GM13976 (cell line): ENCODE results near the gene RGS7.
"Not testable (repeated sequence)": the region's sequence is repeated elsewhere in the genome, so short reads cannot be mapped to it uniquely, and the experiment has no call there.

ENCODE experiments used
- DNase-seq: peaks from one replicate; pipeline ENCODE4 v3.0.0; 2012; ENCODE audit warnings: low spot score
- in situ Hi-C: fragments of 300-500 bp; cut with MboI; formaldehyde crosslinking; loops from one replicate; pipeline ENCODE4 v1.12.0; 2022; ENCODE audit warnings: low sequenced_read_pairs, mixed read lengths, inconsistent platforms; ENCODE audit not compliant: unreplicated experiment
- TF ChIP-seq, protein P1 (sequence below): IDR thresholded peaks from 2 replicates; pipeline ENCODE4 v1.5.1; 2012; ENCODE audit warnings: borderline replicate concordance, mild to moderate bottlenecking; ENCODE audit not compliant: insufficient read depth; ENCODE audit errors: extremely low read depth, missing control alignments, control extremely low read depth

Gene RGS7

DNA sequence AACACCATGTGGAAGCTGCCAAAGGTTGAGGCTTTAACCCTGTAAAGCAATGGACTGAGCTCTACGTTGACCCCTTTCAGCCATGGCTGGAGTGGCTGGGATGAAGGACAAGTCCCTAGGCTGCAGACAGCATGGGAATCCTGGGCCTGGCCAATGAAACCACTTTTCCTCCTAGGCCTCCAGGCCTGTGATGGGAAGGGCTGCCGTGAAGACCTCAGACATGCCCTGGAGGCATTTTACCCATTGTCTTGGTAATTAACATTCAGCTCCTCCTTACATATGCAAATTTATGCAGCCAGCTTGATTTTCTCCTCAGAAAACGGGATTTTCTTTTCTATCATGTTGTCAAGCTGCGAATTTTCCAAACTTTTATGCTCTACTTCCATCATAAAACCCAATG is 214.5 kb downstream of the RGS7 start:
- TF ChIP-seq, protein P1, sequence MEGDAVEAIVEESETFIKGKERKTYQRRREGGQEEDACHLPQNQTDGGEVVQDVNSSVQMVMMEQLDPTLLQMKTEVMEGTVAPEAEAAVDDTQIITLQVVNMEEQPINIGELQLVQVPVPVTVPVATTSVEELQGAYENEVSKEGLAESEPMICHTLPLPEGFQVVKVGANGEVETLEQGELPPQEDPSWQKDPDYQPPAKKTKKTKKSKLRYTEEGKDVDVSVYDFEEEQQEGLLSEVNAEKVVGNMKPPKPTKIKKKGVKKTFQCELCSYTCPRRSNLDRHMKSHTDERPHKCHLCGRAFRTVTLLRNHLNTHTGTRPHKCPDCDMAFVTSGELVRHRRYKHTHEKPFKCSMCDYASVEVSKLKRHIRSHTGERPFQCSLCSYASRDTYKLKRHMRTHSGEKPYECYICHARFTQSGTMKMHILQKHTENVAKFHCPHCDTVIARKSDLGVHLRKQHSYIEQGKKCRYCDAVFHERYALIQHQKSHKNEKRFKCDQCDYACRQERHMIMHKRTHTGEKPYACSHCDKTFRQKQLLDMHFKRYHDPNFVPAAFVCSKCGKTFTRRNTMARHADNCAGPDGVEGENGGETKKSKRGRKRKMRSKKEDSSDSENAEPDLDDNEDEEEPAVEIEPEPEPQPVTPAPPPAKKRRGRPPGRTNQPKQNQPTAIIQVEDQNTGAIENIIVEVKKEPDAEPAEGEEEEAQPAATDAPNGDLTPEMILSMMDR, result no peak
- in situ Hi-C loops, result no loop called here
- DNase-seq, result no peak

DNA sequence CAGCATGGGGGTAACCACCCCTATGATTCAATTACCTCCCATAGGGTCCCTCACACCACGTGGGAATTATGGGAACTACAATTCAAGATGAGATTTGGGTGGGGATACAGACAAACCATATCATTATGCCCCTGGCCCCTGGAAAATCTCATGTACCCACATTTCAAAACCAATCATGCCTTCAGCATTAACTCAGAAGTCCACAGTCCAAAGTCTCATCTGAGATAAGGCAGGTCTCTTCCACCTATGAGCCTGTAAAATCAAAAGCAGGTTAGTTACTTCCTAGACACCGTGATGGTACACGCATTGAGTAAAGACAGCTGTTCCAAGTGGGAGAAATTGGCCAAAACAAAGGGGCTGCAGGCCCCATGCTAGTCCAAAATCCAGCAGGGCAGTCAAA is 215.4 kb downstream of the RGS7 start:
- DNase-seq, in situ Hi-C loops: not testable (repeated sequence)

DNA sequence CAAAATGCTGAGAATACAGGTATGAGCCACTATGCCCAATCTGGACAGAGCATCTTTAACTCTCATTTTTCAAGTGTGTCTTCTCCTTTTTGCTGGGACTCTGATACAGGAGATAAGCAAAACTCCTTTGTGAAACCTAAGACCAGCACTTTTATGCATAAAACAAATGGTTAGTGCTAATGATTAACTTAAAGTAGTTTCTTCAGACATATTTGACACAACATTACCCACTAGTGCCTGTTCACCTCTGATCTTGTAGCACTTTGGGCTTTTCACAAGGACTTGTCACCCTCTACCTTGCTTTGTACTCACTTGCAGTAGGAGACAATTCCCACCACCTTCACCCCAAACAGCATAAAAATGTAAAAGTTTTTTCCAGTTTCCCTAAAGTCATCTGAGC is 216.3 kb downstream of the RGS7 start:
- DNase-seq, result no peak
- TF ChIP-seq, protein P1, result no peak
- in situ Hi-C loops, result no loop called here

DNA sequence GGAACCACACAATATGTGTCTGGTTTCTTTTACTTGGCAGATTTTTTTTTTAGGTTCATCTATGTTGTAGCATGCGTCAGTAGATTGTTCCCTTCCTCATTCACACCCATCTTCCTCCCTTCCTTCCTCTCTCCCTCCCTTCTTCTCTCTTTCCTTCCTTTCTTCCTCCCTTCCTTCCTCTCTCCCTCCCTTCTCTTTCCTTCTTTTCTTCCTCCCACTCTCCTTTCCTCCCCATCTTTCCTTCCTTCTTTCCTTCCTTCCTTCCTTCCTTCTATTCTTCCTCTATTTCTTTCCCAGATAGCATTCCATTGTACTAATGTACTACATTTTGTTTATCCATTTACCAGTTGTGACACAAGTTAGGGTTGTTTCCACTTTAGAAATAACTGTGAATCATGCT is 218.0 kb downstream of the RGS7 start:
- TF ChIP-seq, protein P1, result no peak
- no peak for DNase-seq
- in situ Hi-C loops, result no loop called here

DNA sequence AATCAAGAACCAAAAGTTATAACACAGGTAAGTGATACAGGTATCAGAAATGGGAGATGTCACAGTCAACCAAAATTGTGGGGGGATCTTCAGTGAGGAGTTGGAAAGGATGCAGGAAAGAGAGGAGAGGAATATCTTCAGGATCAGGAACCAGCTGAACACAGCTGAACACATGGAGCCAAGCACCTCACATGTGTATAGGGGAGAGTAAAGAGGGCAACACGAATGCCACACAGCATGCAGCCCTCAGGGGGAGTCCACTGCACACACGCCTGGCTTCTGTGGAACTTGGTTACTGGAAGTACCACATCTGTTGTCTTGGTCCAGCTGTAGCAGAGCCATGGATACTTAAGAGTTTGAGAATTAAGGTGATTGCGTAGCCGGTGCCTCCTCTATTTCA is 218.8 kb downstream of the RGS7 start:
- TF ChIP-seq, protein P1, result no peak
- in situ Hi-C loops, result no loop called here
- no peak for DNase-seq

DNA sequence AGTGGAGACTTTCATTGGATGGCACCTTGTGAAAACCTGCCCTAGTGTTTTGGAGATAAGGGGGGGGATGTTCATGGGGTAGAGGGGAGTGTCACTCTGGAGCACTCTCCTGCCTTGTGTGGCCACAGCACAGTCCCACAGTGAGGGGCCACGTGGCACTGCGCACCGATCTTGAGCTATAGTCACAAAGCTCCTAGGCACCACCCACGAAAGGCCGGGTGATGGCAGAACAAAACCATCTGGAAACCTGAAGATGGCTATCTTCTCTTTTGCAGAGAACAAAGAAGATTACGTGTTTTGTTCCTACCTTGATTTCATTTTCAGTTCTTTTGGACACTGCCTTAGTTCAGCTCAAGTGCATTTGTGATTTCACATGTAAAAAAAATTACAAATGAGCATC is 220.6 kb downstream of the RGS7 start:
- TF ChIP-seq, protein P1, result no peak
- in situ Hi-C loops, result no loop called here
- DNase-seq, result no peak

DNA sequence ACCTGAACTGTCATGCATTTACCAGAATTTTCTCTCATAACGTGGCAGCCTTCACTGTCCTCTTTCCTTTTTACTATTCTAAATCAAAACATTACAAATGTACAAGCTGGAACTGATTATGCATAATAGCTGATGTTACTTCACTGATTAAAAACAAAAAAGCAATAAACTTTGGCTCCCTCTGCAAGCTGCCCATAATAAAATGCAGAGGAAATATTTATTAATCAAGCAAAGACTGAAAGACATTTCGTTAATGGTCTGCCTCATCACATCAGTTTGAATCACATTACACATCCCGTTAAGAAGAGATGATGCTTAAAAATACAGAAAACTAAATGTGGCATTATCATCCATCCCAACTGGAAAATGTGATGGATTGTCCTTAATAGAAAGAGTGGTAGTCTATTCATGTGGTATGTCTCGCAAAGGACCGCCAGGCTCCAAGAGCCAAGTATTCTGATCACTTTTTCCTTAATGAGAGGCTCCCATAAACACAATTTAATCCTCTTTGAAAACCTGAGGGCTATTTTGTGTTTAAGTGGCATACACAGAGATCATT is 225.3 kb downstream of the RGS7 start:
- no peak for DNase-seq
- TF ChIP-seq, protein P1, result no peak
- in situ Hi-C loops, result no loop called here
